Activated CD4-positive, alpha-beta T cell treated with anti-CD3 and anti-CD28 coated beads, Interleukin-2, amount 50 U/mL, for 48 hours (primary cell): ENCODE data around the gene LRP10.
"Not testable (repeated sequence)": the region's sequence is repeated elsewhere in the genome, so short reads cannot be mapped to it uniquely, and the experiment has no call there.

ENCODE experiments used
- DNase-seq, 2 experiments: peaks; one replicate each; pipeline ENCODE4 v3.0.0-alpha.2; 2020

Gene LRP10

GRCh38 chr14:22887260-22887989 lies 15.9 kb downstream of the LRP10 start:
- peak; percentile 31 to 44 for DNase-seq

- peak; percentile 45 to 60 for DNase-seq
These were observed 16.4 kb downstream of the LRP10 start for GRCh38 chr14:22887990-22888378.

- no peak for DNase-seq
These were observed 17.1 kb downstream of the LRP10 start for GRCh38 chr14:22888662-22889061.

- no peak for DNase-seq
These were observed 18.9 kb downstream of the LRP10 start for GRCh38 chr14:22890416-22890815.

GRCh38 chr14:22892488-22892887 lies 20.9 kb downstream of the LRP10 start:
- no peak for DNase-seq

- no peak for DNase-seq
These were observed 22.2 kb downstream of the LRP10 start for GRCh38 chr14:22893706-22894105.

- no peak for DNase-seq
These were observed 23.9 kb downstream of the LRP10 start for GRCh38 chr14:22895402-22895801.

- DNase-seq, result no peak
These were observed 24.8 kb downstream of the LRP10 start for GRCh38 chr14:22896356-22896755.

GRCh38 chr14:22896760-22897159 lies 25.2 kb downstream of the LRP10 start:
- no peak for DNase-seq

- no peak for DNase-seq
These were observed 25.8 kb downstream of the LRP10 start for GRCh38 chr14:22897357-22897756.

GRCh38 chr14:22898302-22899090 lies 27.0 kb downstream of the LRP10 start:
- peak in 1 of 2 experiments; percentile 22 for DNase-seq

GRCh38 chr14:22900081-22900799 lies 28.7 kb downstream of the LRP10 start:
- peak in 1 of 2 experiments; percentile 32 for DNase-seq

- no peak for DNase-seq
These were observed 30.3 kb downstream of the LRP10 start for GRCh38 chr14:22901799-22902198.

GRCh38 chr14:22903742-22904087 lies 32.2 kb downstream of the LRP10 start:
- DNase-seq, result no peak

- no peak for DNase-seq
These were observed 34.1 kb downstream of the LRP10 start for GRCh38 chr14:22905627-22906026.

GRCh38 chr14:22906073-22906472 lies 34.5 kb downstream of the LRP10 start:
- DNase-seq, result no peak

- DNase-seq, result no peak
These were observed 35.9 kb downstream of the LRP10 start for GRCh38 chr14:22907429-22907828.

- DNase-seq, result no peak
These were observed 37.1 kb downstream of the LRP10 start for GRCh38 chr14:22908601-22909000.

- DNase-seq, result no peak
These were observed 39.4 kb downstream of the LRP10 start for GRCh38 chr14:22910916-22911315.

- DNase-seq, result not testable (repeated sequence)
These were observed 43.3 kb downstream of the LRP10 start for GRCh38 chr14:22914836-22915235.

- DNase-seq, result no peak
These were observed 44.5 kb downstream of the LRP10 start for GRCh38 chr14:22915886-22916521.

GRCh38 chr14:22918804-22919600 lies 47.5 kb downstream of the LRP10 start, which contains the start of gene RBM23:
Gene RBM23 (minus strand): TSS chr14:22919149.
- peak; percentile 99 to 100 for DNase-seq
